ENCODE data around the gene USP15. TPM values are rescaled to one million over a fixed set of nuclear protein-coding genes. Genes with fewer than 3 reads are reported as not detected.

USP15 gene
- total and polyA plus RNA-seq, 2 of the 4 experiments (the other 2 are of a cell fraction), result 28.5 to 49.6 TPM

DNA sequence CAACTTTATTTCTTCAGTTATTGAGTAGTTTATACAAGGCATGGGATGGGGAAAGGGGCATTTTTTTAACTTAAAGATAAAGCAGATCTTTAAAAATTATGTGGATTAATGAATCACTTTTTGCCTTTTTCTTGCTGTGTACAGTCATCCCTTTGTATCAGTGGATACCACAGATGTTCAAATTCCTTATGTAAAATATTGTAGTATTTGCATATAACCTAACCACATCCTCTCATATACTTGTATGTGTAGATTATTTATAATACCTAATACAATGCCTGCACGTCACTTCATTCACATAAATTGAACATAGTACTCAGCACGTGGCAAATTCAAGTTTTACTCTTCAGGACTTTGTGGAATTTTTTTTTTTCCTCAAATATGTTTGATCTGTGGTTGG, 139.9 kb downstream of the USP15 start:
- TF ChIP-seq FOS (IDR thresholded peaks at IDR 0.05; ENCODE audit: low read depth, low read length), result no peak
- TF ChIP-seq CEBPB (IDR thresholded peaks at IDR 0.05; ENCODE audit: low read depth, low read length), result no peak
- no peak for TF ChIP-seq BHLHE40 (IDR thresholded peaks at IDR 0.05; ENCODE audit: low read depth, low read length)
- no peak for TF ChIP-seq MAZ (IDR thresholded peaks at IDR 0.05; ENCODE audit: borderline replicate concordance, low read depth, low read length)
- no peak for TF ChIP-seq RCOR1 (IDR thresholded peaks at IDR 0.05; ENCODE audit: insufficient replicate concordance, low read length)
- Histone ChIP-seq H3K27me3 (ENCODE audit: control insufficient read depth, insufficient read depth, low read length) (no peaks in the 10 kb centered on the region), H3K27ac (ENCODE audit: insufficient read depth, low read length) (no peak overlapping the region), H3K9me1 (ENCODE audit: insufficient read depth, low read length) (peaks cover 3% of the 10 kb centered on the region; the same call in 1 of the 2 replicates), H3K23ac (ENCODE audit: low read depth, low read length) (no peak overlapping the region), H4K5ac (ENCODE audit: low read depth, low read length) (no peak overlapping the region), H3K4ac (ENCODE audit: low read depth, low read length) (no peak overlapping the region), H3K79me1 (ENCODE audit: low read depth in 1 of 2, low read length in 2 of 2) (peaks cover 0 to 3% of the 10 kb centered on the region in 2 experiments; a peak in 2 of 4 replicates), H2AK5ac (ENCODE audit: low read depth, low read length) (no peak overlapping the region), H3K36me3 (ENCODE audit: control insufficient read depth, insufficient read depth, low read length) (peaks cover 13% of the 10 kb centered on the region), H2BK5ac (ENCODE audit: low read depth, low read length, poor library complexity, severe bottlenecking) (no peak overlapping the region), H4K20me1 (ENCODE audit: insufficient read depth, low read length) (no peaks in the 10 kb centered on the region), H2BK20ac (ENCODE audit: low read depth, low read length) (no peak overlapping the region), H4K8ac (ENCODE audit: low read depth in 2 of 2, low read length in 2 of 2) (no peak overlapping the region), H2AFZ (replicated peaks; ENCODE audit: low read length, poor library complexity) (no peak overlapping the region), H3K56ac (ENCODE audit: extremely low read depth, insufficient read depth, low read length) (no peak overlapping the region), H3K18ac (ENCODE audit: low read depth, low read length) (no peak overlapping the region), H2AK9ac (replicated peaks; ENCODE audit: low read depth, low read length, poor library complexity) (no peak overlapping the region), H3K9ac (ENCODE audit: low read depth, low read length) (no peak overlapping the region), H3K4me2 (ENCODE audit: low read depth, low read length) (no peak overlapping the region), H3K4me1 (ENCODE audit: control insufficient read depth, insufficient read depth, low read length) (no peaks in the 10 kb centered on the region), H3K4me3 (ENCODE audit: insufficient read depth, low read depth, low read length) (no peak overlapping the region), H3K14ac (replicated peaks; ENCODE audit: low read depth, low read length) (no peak overlapping the region), H4K91ac (ENCODE audit: insufficient read depth, low read depth, low read length) (no peak overlapping the region), H3K9me3 (ENCODE audit: control insufficient read depth, insufficient read depth, low read length) (no peaks in the 10 kb centered on the region), H2BK15ac (ENCODE audit: low read depth, low read length) (no peak overlapping the region), H2BK120ac (ENCODE audit: low read depth, low read length) (no peak overlapping the region)
- no peak for ATAC-seq (ENCODE audit: low read depth)
- no peak for DNase-seq
- in situ Hi-C loops (cut with MboI; ENCODE audit: low sequenced_read_pairs), result no loop called here
- no TSS peak for BruUV-seq (replicated peaks)
- intact Hi-C loops (cut with micrococcal nuclease), result no loop called here
- dilution Hi-C loops (cut with HindIII; ENCODE audit: low sequenced_read_pairs, unreplicated experiment), result no loop called here
- ChIA-PET CTCF (no interaction called here), POLR2A (ENCODE audit: unreplicated experiment) (no interaction called here)
- no CpG with 5 or more reads among the region's 2 CpGs for WGBS, 2 experiments (ENCODE audit: extremely low coverage in 2 of 2, insufficient read length in 1 of 2)

Data from IMR-90 (cell line).